GM21737 (cell line): ENCODE data around the gene PLXNB2.

ENCODE experiments used
- ATAC-seq: cut with Tn5 transposase; IDR thresholded peaks from one replicate; pipeline ENCODE4 v1.9.1; 2021; ENCODE audit warnings: mild to moderate bottlenecking, moderate library complexity; ENCODE audit not compliant: unreplicated experiment

The PLXNB2 gene

DNA sequence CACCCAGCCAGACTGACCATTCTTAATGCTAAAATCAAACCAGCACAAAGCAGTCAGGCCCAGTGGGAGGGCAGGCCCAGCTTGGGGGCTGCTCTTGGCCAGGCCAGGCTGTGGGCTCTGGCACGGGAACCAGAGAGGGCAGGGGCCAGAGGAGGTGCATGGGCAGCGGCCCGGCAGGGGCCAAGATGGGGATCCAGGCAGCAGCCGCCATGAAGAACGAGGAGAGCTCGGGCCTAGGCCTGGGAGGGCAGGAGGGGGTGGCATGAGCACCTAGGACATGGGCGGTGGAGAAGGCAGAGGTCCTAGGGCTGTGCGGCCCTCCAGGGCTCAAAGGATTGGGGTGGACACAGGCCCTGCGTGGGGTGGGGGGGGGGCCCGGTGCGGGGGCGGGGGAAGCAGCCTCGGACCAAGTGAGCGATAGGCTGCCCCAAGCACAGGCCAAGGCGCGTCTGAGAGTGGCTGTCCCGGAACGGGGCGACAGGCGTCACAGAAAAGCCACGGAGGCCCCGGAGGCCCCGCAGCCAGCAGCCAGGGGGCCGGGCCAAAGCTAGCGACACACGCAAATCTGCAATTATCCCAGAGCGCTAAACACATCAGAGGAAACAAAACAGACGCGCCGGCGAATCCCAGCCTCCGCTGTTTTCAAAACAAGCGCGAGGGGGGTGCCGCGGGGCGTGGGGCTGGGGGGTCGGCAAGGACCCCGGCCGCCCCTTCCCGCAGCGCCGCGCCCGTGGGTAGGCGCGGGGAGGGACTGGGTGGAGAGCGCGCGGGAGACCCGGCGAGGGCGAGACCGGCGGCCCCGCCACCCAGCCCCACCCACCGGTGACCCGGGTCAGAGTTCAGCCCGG lies 8.3 kb downstream of the PLXNB2 start:
- no peak for ATAC-seq

DNA sequence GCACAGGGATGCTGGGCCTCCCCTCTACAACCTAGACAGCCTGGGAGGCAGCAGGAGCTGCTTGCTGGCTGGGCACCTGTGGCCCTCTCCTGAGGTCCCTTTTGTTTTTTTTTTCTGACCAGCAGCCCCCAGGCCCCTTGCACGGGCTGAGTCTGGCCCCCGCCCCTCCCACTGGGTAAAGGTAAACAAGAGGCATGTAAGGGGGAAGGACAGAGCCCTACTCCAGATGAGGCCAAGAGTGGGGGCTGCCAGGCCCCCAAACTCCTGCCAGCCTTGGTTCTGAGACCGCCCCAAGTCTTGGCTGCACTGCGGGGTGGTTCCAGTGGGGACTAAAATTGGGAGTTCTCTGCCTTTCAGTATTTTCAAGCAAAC lies 9.2 kb downstream of the PLXNB2 start:
- ATAC-seq, result no peak

DNA sequence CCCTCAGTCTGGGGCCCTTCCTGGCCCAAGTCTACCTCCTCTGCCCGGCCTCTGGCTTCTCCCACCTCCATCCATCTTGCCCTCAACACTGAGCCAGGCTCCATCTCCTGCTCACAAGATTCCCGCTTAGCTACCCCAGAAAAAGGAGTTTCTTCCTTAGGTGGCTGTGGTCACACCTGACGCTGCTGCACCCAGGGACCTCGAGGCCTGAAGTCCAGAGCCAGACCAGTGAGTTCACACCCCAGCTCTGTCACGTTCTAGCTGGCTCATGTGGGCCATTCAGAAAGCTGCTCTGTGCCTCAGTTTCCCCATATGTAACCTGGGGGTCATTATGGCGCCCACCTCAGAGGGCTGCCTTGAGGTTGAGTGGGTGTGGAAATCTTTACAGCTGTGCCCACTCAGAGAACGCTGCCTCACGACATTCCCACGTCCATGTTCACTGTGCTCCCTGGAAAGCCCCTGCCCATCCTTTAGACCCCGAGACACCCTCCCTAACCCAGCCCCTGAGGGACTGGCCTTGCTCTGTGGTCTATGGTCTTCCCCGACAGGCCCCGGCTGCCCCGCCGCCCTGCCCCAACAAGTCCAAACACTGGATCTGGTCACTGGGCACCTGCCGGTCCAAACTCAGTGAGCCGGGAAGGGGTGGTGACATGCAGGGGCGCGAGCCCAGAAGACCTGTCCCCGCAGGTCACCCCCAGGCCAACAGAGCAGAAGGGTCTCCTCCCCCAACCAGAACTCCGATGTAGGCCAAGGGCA lies 9.8 kb downstream of the PLXNB2 start:
- ATAC-seq, result no peak

- no peak for ATAC-seq
Measured at GRCh38 chr22:50296658-50297490, 10.6 kb downstream of the PLXNB2 start.

DNA sequence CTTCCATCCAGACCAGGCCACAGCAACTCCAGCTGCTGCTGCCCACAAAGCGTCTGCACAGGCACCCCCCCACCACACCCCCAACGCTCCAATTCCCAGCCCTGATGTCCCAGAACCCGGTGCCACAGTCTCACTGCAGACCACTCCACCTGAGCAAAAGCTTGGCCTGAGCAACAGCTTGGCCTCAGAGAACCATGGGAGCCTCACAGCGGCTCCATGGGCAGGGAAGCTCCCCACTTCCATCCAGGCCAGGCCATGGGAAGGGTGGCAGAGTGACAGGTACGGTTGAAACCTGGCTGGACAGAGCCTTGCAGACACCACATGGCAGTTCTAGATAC lies 13.2 kb downstream of the PLXNB2 start:
- ATAC-seq, result no peak

GRCh38 chr22:50293441-50294318 lies 13.8 kb downstream of the PLXNB2 start:
- ATAC-seq, result no peak

DNA sequence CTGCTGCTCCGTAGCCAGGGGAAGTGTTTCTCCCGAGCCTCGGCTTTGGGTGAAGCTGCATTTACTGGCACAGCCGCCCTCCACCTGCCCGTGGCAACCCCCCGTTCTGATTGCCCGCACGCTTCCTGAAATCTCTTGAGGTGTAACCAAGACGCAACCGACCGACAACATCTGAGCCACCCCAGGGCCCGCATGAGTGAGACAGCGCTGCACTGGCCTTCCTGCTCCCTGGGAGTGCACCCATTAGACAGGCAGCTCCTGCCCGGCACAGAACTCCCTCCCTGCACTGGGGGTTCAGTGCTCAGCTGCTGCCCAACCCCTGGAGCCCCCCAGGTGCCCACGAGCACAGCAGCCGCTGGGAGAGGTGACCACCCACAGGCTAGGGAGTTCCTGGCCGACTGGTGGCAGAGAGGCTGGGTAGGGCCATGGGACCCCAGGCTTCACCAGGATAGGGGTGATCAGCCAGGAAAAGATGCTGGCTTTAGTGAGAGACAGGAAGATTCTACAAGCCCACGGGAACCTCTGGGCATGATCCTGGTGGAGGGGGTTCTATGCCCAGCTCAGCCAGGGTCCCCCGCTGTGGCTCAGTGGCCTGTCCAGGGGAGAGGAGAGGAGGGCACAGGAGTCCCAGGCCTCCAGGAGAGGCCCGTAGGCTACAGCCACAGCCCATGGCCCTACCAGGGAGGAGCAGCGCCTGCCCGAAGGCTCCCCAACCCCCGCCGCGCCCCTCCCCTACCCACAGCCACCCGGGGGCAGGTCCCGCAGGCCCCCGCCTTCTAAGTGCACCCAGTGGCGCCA lies 14.6 kb downstream of the PLXNB2 start:
- ATAC-seq, result no peak

DNA sequence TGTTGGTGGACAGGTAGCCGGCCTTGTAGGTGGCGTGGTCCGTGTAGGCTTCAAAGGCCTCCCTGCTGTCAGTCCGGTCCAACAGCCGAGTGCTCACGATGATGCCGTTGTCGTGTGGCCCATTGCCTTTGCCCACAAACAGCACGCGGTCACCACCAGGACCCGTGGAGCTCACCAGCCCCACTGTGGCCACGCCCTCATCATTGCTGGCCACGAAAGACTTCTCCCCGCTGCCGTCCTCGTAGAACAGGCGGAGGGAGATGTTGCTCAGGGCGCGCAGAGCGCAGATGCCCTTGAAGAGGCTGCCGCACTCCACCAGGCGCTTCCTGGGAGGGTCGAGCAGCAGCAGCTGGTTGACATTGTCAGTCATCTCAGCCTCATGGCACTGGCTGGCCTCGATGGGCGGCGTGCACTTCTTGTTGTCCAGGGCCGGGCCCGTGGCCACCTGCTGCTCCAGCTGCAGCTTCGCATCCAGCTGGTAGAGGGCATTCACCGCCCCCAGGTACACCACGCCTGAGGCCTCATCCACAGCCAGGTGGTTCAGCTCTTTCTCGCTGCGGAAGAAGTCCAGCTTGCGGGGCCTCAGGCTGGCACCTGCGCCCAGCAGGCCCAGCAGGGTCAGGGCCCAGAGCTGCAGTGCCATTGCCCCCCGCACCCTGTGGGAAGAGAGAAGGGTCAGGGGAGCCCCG lies 17.4 kb downstream of the PLXNB2 start:
- ATAC-seq, result no peak

DNA sequence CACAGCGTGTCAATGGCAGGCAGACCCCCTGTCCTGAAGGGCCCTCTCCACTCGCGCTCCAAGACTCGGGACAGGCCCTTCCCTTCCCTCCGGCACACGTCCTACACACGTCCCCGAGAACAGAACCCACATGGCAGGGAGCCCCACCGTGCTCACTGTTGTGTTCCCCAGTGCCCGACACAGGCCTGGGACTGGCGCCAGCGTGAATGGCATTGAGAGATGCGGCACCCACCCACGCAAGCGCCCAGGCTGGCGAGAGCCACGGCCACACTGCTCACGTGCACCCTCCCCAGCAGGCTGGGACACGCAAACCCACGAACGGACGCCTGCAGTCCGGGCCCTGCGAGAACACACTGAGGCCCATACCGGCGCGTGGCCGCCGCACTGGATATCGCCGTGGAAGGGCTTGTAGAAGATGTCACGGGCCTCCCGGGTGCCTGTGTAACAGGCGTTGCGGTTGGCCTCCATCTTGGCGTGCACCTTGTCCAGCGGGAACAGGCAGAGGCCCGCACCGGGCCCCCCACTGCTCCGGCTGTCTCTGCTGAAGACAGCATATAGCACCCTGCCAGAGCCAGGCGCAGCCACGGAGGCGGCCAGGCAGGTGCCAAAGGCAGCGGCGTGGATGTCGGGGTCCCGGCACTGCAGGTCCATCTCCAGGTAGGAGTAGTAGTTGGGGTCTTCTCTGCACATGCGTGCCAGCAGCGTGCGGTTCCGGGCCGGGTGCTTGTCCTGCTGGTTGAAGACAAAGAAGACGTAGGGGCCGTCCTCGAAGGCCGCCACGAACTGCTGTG lies 18.1 kb downstream of the PLXNB2 start:
- ATAC-seq, result no peak

DNA sequence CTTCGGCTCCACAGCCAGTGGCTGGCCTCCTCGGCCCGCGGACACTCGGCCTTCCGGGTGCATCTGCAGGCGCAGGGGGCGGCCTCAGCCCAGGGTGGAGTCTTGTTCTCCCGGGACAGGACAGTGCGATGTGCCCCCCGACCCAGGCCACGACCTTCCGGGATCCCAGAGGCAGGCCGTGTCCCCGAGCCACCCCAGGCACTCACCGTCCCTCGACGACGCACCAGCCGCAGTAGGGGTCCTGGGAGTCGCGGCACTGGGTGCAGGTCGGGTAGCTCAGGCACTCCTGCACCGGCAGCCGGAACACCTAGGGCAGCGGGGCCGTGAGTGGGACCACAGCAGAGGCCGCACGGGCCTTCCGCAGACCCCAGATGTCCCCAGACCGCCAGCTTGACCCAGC lies 19.7 kb downstream of the PLXNB2 start:
- ATAC-seq, result no peak

DNA sequence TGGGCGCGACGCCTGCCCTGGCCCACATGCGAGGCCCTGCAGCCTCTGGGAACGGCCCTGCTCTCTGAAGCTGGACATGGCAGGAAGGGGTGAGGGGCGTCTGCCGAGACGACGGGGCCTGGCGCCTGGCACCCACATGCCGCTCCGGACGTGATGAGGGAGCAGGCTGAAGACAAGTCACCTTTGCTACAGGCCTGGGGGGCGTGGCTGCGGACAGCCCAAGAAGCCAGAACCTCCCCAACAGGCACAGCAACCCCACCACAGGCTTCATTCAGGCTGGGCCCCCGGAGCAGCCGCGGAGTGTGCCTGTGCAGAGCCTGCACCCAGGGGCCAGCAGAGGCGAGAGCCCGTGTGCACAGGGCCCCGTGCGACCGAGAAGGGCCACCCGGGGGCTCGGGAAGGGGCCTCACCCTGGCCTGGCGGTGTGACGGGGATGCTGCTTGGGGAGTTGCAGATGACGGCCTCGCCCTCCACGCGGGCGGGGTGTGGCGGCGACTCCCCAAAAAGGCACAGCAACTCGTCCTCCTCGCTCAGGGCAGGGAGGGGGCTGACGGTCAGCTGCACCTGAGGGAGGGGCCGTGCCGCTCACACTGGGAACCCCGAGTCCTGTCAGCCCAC lies 20.6 kb downstream of the PLXNB2 start:
- ATAC-seq, result no peak

- ATAC-seq, result no peak
Measured at GRCh38 chr22:50286275-50286674, 21.2 kb downstream of the PLXNB2 start.

DNA sequence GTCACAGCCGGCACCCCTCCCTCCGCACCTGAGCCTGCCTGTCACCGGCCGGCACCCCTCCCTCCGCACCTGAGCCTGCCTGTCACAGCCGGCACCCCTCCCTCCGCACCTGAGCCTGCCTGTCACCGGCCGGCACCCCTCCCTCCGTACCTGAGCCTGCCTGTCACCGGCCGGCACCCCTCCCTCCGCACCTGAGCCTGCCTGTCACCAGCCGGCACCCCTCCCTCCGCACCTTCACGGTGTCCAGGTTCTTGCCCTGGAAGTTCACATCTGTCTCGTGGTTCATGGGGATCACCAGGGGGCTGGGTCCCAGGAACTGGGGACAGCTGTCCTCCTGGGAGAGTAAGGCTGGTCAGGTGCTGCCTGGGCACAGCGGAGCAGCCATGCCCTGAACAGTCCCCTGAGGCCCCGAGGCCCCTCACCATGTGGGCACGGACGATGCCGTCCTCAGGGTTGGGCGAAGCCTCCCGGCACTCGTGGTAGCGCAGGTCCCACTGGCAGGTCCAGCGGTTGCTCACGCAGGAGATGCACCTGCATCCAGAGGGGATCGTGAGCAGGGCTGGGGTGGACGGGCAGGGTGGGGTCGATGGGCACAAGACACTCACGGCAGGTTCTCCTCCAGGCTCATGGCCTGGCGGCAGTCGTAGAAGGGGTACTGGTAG lies 21.7 kb downstream of the PLXNB2 start:
- ATAC-seq, result no peak

DNA sequence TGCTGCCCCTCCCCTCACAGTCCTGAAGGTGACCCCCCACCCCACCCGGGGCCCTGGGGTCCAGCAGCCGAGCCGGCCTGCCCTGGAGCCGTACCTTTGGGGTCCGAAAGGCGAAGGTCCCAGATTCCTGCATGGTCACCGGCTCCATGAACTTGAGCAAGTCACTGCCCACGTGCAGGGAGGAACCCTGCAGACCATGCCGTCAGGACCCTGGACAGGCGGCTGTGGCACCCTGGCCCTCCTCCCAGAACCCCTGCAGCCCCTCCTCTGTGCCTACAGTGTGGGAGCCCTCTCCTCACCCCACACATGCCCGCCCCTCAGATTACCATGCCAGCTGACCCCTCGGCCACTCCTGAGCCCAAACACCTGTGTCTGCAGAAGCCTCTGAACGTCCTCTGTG lies 23.0 kb downstream of the PLXNB2 start:
- ATAC-seq, result no peak

DNA sequence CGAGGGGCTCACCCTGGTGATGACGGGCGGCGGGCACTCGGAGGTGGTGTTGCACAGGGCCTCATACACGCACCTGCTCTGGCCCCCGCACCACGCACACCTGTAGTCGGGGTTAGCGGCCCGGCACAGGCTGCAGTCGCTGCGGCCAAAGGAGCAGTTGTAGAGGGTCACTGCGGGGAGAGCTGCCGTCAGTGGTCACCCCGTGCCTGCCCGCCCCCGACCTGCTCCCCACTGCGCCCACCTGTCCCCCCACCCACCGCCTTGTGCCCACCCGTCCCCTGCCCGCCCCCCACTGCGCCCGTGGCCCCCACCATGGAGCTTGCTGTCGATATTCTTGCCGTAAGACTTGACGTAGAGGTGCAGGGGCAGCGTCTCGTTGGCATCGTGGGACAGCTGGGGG lies 23.6 kb downstream of the PLXNB2 start:
- no peak for ATAC-seq

- ATAC-seq, result no peak
Measured at GRCh38 chr22:50282361-50283155, 24.9 kb downstream of the PLXNB2 start.

GRCh38 chr22:50281957-50282356 lies 25.5 kb downstream of the PLXNB2 start:
- ATAC-seq, result no peak
